ENCODE results near the gene NOL3.

The NOL3 gene

GRCh38 chr16:67148656-67149275 lies 21.6 kb upstream of the NOL3 start:
- H3K36me3 Mint-ChIP-seq = peaks cover 54% of the 10 kb centered on the region
- H3K9me3 Mint-ChIP-seq = no peaks in the 10 kb centered on the region
- H3K27me3 Mint-ChIP-seq = peaks cover 16% of the 10 kb centered on the region
- CTCF ChIA-PET = interaction anchor here (1.4 to 1.6 kb wide), 2 partner anchors 131 to 135 kb away, joined by 3 to 7 read pairs; no protein-coding TSS in a partner anchor
- no peak for DNase-seq
- peaks cover 30% of the 10 kb centered on the region for H3K4me1 Mint-ChIP-seq
- H3K4me3 Mint-ChIP-seq = peak overlapping the region; percentile 26
- peak overlapping the region; percentile 44 for H3K27ac Mint-ChIP-seq

GRCh38 chr16:67149276-67150046 lies 20.9 kb upstream of the NOL3 start:
- peak overlapping the region; percentile 26 for H3K4me3 Mint-ChIP-seq
- peaks cover 16% of the 10 kb centered on the region for H3K27me3 Mint-ChIP-seq
- H3K9me3 Mint-ChIP-seq = no peaks in the 10 kb centered on the region
- CTCF ChIA-PET = interaction anchor here (1.4 to 1.6 kb wide), 2 partner anchors 132 to 136 kb away, joined by 3 to 7 read pairs; no protein-coding TSS in a partner anchor
- no peak for DNase-seq
- peaks cover 55% of the 10 kb centered on the region for H3K36me3 Mint-ChIP-seq
- no peak overlapping the region for H3K27ac Mint-ChIP-seq
- H3K4me1 Mint-ChIP-seq = peaks cover 35% of the 10 kb centered on the region

GRCh38 chr16:67150047-67150832 lies 20.1 kb upstream of the NOL3 start:
- Mint-ChIP-seq H3K36me3 (peaks cover 49% of the 10 kb centered on the region), H3K4me1 (peaks cover 37% of the 10 kb centered on the region), H3K9me3 (no peaks in the 10 kb centered on the region), H3K27me3 (peaks cover 19% of the 10 kb centered on the region), H3K4me3 (peak overlapping the region; percentile 70), H3K27ac (no peak overlapping the region)
- CTCF ChIA-PET = interaction anchor here (0.7 to 1.7 kb wide), 11 partner anchors 8 to 371 kb away, joined by 3 to 8 read pairs (median 4); no protein-coding TSS in a partner anchor
- peak; percentile 66 for DNase-seq

- CTCF ChIA-PET = interaction anchor here (0.7 to 1.7 kb wide), 11 partner anchors 9 to 370 kb away, joined by 3 to 8 read pairs (median 4); no protein-coding TSS in a partner anchor
Measured at GRCh38 chr16:67150833-67151396, 19.4 kb upstream of the NOL3 start, which contains the start of gene B3GNT9. B3GNT9 (minus strand) TSS chr16:67150998; CDS start chr16:67150485, 513 bp downstream.

GRCh38 chr16:67151431-67152097 lies 18.8 kb upstream of the NOL3 start:
- Mint-ChIP-seq H3K9me3 (no peaks in the 10 kb centered on the region), H3K4me3 (peak overlapping the region; percentile 70), H3K4me1 (peaks cover 48% of the 10 kb centered on the region), H3K36me3 (peaks cover 44% of the 10 kb centered on the region), H3K27me3 (peaks cover 20% of the 10 kb centered on the region), H3K27ac (peak overlapping the region; percentile 76)
- CTCF ChIA-PET = interaction anchor here (0.7 to 1.7 kb wide), 15 partner anchors 9 to 204 kb away, joined by 3 to 8 read pairs (median 4); no protein-coding TSS in a partner anchor
- DNase-seq = no peak

More at GRCh38 chr16:67150833-67151396, 19.4 kb upstream of the NOL3 start, which contains the start of gene B3GNT9:
- Mint-ChIP-seq H3K9me3 (no peaks in the 10 kb centered on the region), H3K36me3 (peaks cover 44% of the 10 kb centered on the region), H3K4me3 (peak within 1 kb of the TSS; percentile 70), H3K27ac (peak within 1 kb of the TSS; percentile 76), H3K27me3 (peaks cover 20% of the 10 kb centered on the region), H3K4me1 (peaks cover 41% of the 10 kb centered on the region)
- peak; percentile 72 for DNase-seq

GRCh38 chr16:67154578-67155294 lies 15.6 kb upstream of the NOL3 start:
- Mint-ChIP-seq H3K4me1 (peaks cover 67% of the 10 kb centered on the region), H3K36me3 (peaks cover 41% of the 10 kb centered on the region), H3K27me3 (peaks cover 17% of the 10 kb centered on the region), H3K9me3 (no peaks in the 10 kb centered on the region), H3K27ac (no peak overlapping the region), H3K4me3 (peak overlapping the region; percentile 76)
- CTCF ChIA-PET = interaction anchor here (0.6 to 8.7 kb wide), 47 partner anchors 9 to 426 kb away, joined by 3 to 163 read pairs (median 4); partner anchors contain the start of genes CBFB, CES4A, HSF4 and NOL3
- no peak for DNase-seq

- Mint-ChIP-seq H3K27ac (peak overlapping the region; percentile 33), H3K27me3 (peaks cover 17% of the 10 kb centered on the region), H3K4me1 (peaks cover 67% of the 10 kb centered on the region), H3K36me3 (peaks cover 46% of the 10 kb centered on the region), H3K9me3 (no peaks in the 10 kb centered on the region), H3K4me3 (peak overlapping the region; percentile 76)
- CTCF ChIA-PET = interaction anchor here (0.6 to 8.7 kb wide), 46 partner anchors 8 to 427 kb away, joined by 3 to 163 read pairs (median 4); partner anchors contain the start of genes CBFB, CES4A, HSF4 and NOL3
- peak; percentile 84 for DNase-seq
Measured at GRCh38 chr16:67155295-67156142, 14.8 kb upstream of the NOL3 start.

- peaks cover 18% of the 10 kb centered on the region for H3K27me3 Mint-ChIP-seq
- peaks cover 65% of the 10 kb centered on the region for H3K4me1 Mint-ChIP-seq
- peak overlapping the region; percentile 100 for H3K27ac Mint-ChIP-seq
- peak overlapping the region; percentile 76 for H3K4me3 Mint-ChIP-seq
- H3K9me3 Mint-ChIP-seq = no peaks in the 10 kb centered on the region
- CTCF ChIA-PET = interaction anchor here (1.2 to 8.7 kb wide), 19 partner anchors 12 to 428 kb away, joined by 3 to 163 read pairs (median 9); partner anchors contain the start of genes CBFB and NOL3
- DNase-seq = no peak
- peaks cover 51% of the 10 kb centered on the region for H3K36me3 Mint-ChIP-seq
Measured at GRCh38 chr16:67156143-67156844, 14.0 kb upstream of the NOL3 start.

- CTCF ChIA-PET = interaction anchor here (1.3 to 8.7 kb wide), 10 partner anchors 12 to 205 kb away, joined by 3 to 163 read pairs (median 4); partner anchors contain the start of gene NOL3
- peaks cover 55% of the 10 kb centered on the region for H3K36me3 Mint-ChIP-seq
- H3K27ac Mint-ChIP-seq = peak overlapping the region; percentile 100
- no peaks in the 10 kb centered on the region for H3K9me3 Mint-ChIP-seq
- peaks cover 64% of the 10 kb centered on the region for H3K4me1 Mint-ChIP-seq
- peaks cover 18% of the 10 kb centered on the region for H3K27me3 Mint-ChIP-seq
- DNase-seq = no peak
- peak overlapping the region; percentile 94 for H3K4me3 Mint-ChIP-seq
Measured at GRCh38 chr16:67157106-67157748, 13.1 kb upstream of the NOL3 start.

- DNase-seq = peak; percentile 51
- Mint-ChIP-seq H3K4me1 (peaks cover 62% of the 10 kb centered on the region), H3K27me3 (peaks cover 26% of the 10 kb centered on the region), H3K4me3 (peak overlapping the region; percentile 94), H3K9me3 (no peaks in the 10 kb centered on the region), H3K27ac (peak overlapping the region; percentile 100), H3K36me3 (peaks cover 53% of the 10 kb centered on the region)
- CTCF ChIA-PET = interaction anchor here (1.3 to 8.7 kb wide), 11 partner anchors 11 to 206 kb away, joined by 3 to 163 read pairs (median 4); partner anchors contain the start of genes MATCAP1 and NOL3
Measured at GRCh38 chr16:67157892-67158635, 12.3 kb upstream of the NOL3 start.

Measured in activated naive CD4-positive, alpha-beta T cell treated with anti-CD3 and anti-CD28 coated beads, Interleukin-2, amount 10 ng/mL, durations not matched to agents 7 days and 5 days (primary cell).